A673 (cell line): ENCODE measurements around the gene UBIAD1. TPM values are rescaled to one million over a fixed set of nuclear protein-coding genes. Genes with fewer than 3 reads are reported as not detected.

Source experiments
- BruUV-seq: library from RNA; stranded (reverse); fragments of 400-500 nt; replicated peaks from 2 replicates; lab custom pipeline; 2021; lab: Mats Ljungman, UMichigan
- CTCF ChIA-PET: fragments of 300-600 bp; sonication (Branson Sonifier 250); formaldehyde crosslinking; loops from one replicate; lab custom pipeline; 2022; ENCODE audit warnings: antibody characterized with exemption; lab: Charles Lee
- POLR2A ChIA-PET: fragments of 300-600 bp; sonication (Branson Sonifier 250); formaldehyde crosslinking; loops from one replicate; lab custom pipeline; 2022; ENCODE audit warnings: antibody characterized with exemption; ENCODE audit not compliant: low non-redundant PET; lab: Charles Lee
- DNase-seq: peaks from one replicate; pipeline ENCODE4 v3.0.0-alpha.2; 2015; ENCODE audit warnings: low spot score
- H3K27ac ChIP-seq: fragments of 200-600 bp; sonication (generic); 2 replicates; pipeline ENCODE4 v1.5.1; 2016; ENCODE audit warnings: mixed run types, low read depth, mild to moderate bottlenecking, mixed read lengths, antibody characterized with exemption, low read length; ENCODE audit not compliant: poor library complexity, severe bottlenecking
- H3K27me3 ChIP-seq: fragments of 200-600 bp; sonication (generic); replicated peaks from 2 replicates; pipeline ENCODE4 v1.6.1; 2017; ENCODE audit warnings: mixed run types, low read depth, mild to moderate bottlenecking, mixed read lengths, antibody characterized with exemption, low read length; ENCODE audit not compliant: insufficient read depth, poor library complexity
- H3K36me3 ChIP-seq: fragments of 200-600 bp; sonication (generic); 2 replicates; pipeline ENCODE4 v1.6.1; 2016; ENCODE audit warnings: mixed run types, mild to moderate bottlenecking, mixed read lengths, antibody characterized with exemption, low read length; ENCODE audit not compliant: insufficient read depth, poor library complexity, severe bottlenecking
- H3K4me1 ChIP-seq: fragments of 200-600 bp; sonication (generic); 2 replicates; pipeline ENCODE4 v1.6.1; 2017; ENCODE audit warnings: mixed run types, mild to moderate bottlenecking, mixed read lengths, antibody characterized with exemption, low read length; ENCODE audit not compliant: insufficient read depth, poor library complexity, severe bottlenecking
- H3K4me3 ChIP-seq: fragments of 200-600 bp; sonication (generic); 2 replicates; pipeline ENCODE4 v1.5.1; 2016; ENCODE audit warnings: low read depth, mixed run types, mild to moderate bottlenecking, mixed read lengths, low read length; ENCODE audit not compliant: poor library complexity, severe bottlenecking
- H3K9me3 ChIP-seq: fragments of 200-600 bp; sonication (generic); 2 replicates; pipeline ENCODE4 v1.6.1; 2016; ENCODE audit warnings: mixed run types, low read depth, mild to moderate bottlenecking, mixed read lengths, antibody characterized with exemption, low read length; ENCODE audit not compliant: poor library complexity, severe bottlenecking
- CTCF ChIP-seq: fragments of 300-800, 200-600 bp; sonication (generic); conservative IDR thresholded peaks from 2 replicates; pipeline ENCODE4 v1.5.1; 2017; ENCODE audit warnings: low read depth, mild to moderate bottlenecking, antibody characterized with exemption, low read length, moderate library complexity, mixed read lengths
- EZH2 ChIP-seq: fragments of 200-600 bp; sonication (generic); IDR thresholded peaks from 2 replicates; pipeline ENCODE4 v1.6.1; 2017; ENCODE audit warnings: borderline replicate concordance, low read depth, mild to moderate bottlenecking, mixed read lengths, antibody characterized with exemption, low read length; ENCODE audit not compliant: poor library complexity, severe bottlenecking
- intact Hi-C: fragments of 100-400 bp; cut with micrococcal nuclease; formaldehyde crosslinking; loops from one replicate; pipeline ENCODE4 v1.10.0; 2022; ENCODE audit not compliant: unreplicated experiment
- total RNA-seq: library from RNA; stranded (reverse); gene quantifications from 2 replicates; pipeline ENCODE4 v1.2.3, GENCODE V29; 2021

Gene UBIAD1
- total RNA-seq, 1 experiment from 2014 or later = 19.6 TPM

- Histone ChIP-seq H3K9me3 (no peaks in the 10 kb centered on the region), H3K27ac (no peak overlapping the region), H3K27me3 (no peaks in the 10 kb centered on the region), H3K4me1 (no peaks in the 10 kb centered on the region), H3K36me3 (no peaks in the 10 kb centered on the region), H3K4me3 (no peak overlapping the region)
- no peak for DNase-seq
- CTCF ChIA-PET = no interaction called here
- intact Hi-C loops = no loop called here
- no TSS peak for BruUV-seq
- POLR2A ChIA-PET = no interaction called here
- TF ChIP-seq EZH2 = no peak
- no peak for TF ChIP-seq CTCF
These were observed 59.0 kb downstream of the UBIAD1 start for GRCh38 chr1:11331945-11332546.

- H3K27ac ChIP-seq = no peak overlapping the region
- POLR2A ChIA-PET = no interaction called here
- no peaks in the 10 kb centered on the region for H3K4me1 ChIP-seq
- H3K36me3 ChIP-seq = no peaks in the 10 kb centered on the region
- H3K9me3 ChIP-seq = no peaks in the 10 kb centered on the region
- no peak for DNase-seq
- TF ChIP-seq EZH2 = no peak
- TF ChIP-seq CTCF = no peak
- no TSS peak for BruUV-seq
- H3K27me3 ChIP-seq = peaks cover 3% of the 10 kb centered on the region
- intact Hi-C loops = no loop called here
- CTCF ChIA-PET = no interaction called here
- no peak overlapping the region for H3K4me3 ChIP-seq
These were observed 60.6 kb downstream of the UBIAD1 start for GRCh38 chr1:11333631-11334030.

DNA sequence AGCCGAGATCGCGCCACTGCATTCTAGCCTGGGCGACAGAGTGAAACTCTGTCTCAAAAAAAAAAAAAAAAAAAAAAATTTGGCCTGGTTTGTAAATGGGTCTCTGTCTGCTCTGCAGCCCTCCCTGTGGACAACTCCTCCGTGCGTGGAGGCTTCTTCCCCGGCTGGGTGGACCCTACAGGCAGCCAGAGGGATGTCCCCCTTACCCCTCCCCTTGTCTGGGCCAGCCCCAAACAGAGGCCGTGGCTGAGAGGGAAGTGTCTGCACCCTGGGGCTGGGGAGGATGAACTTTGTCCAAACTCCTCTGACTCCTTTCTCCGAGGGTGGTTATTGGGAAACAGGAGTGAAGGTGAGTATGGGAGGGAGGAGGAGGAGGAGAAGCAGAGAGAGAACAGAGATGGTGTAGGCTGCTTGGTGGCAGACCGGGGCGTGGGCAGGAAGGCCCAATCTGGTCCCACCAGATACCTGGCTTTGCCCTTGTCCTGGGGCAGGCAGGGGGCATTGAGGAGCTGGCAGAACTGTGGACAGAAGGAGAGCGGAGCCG is 61.3 kb downstream of the UBIAD1 start:
- DNase-seq = no peak
- Histone ChIP-seq H3K36me3 (no peaks in the 10 kb centered on the region), H3K9me3 (no peaks in the 10 kb centered on the region), H3K4me3 (no peak overlapping the region), H3K27me3 (peaks cover 8% of the 10 kb centered on the region), H3K27ac (no peak overlapping the region), H3K4me1 (no peaks in the 10 kb centered on the region)
- POLR2A ChIA-PET = no interaction called here
- CTCF ChIA-PET = no interaction called here
- intact Hi-C loops = no loop called here
- no TSS peak for BruUV-seq
- TF ChIP-seq CTCF (no peak), EZH2 (no peak)
